Measurements from ENCODE around the gene CATSPERB. TPM values are rescaled to one million over a fixed set of nuclear protein-coding genes. Genes with fewer than 3 reads are reported as not detected.
A peak's percentile ranks its signal among the peaks of the same experiment; 100 is the strongest.

CATSPERB gene
- total RNA-seq, 2 experiments from 2014 or later, result 0.92 to 1.5 TPM

- no peak overlapping the region for H3K4me3 Mint-ChIP-seq
- CTCF ChIA-PET, result interaction anchor here (0.9 kb wide), 1 partner anchor 16 kb away, joined by 3 read pairs; no protein-coding TSS in a partner anchor
Observed at GRCh38 chr14:91731018-91731417, 868 bp downstream of the CATSPERB start.

GRCh38 chr14:91729756-91730155 is 2.1 kb downstream of the CATSPERB start:
- H3K4me3 Mint-ChIP-seq, result no peak overlapping the region
- peaks cover 2% of the 10 kb centered on the region for H3K27me3 Mint-ChIP-seq (ENCODE audit: low read depth)
- no peaks in the 10 kb centered on the region for H3K36me3 Mint-ChIP-seq (ENCODE audit: low read depth)
- ChIA-PET CTCF (no interaction called here), POLR2A (no interaction called here)
- DNase-seq, result no peak
- H3K4me1 Mint-ChIP-seq (ENCODE audit: low read depth), result no peaks in the 10 kb centered on the region
- no peak for ATAC-seq
- H3K9me3 Mint-ChIP-seq (ENCODE audit: insufficient read depth), result no peaks in the 10 kb centered on the region
- no peak overlapping the region for H3K27ac Mint-ChIP-seq

More at GRCh38 chr14:91731018-91731417, 868 bp downstream of the CATSPERB start:
- no peaks in the 10 kb centered on the region for H3K4me1 Mint-ChIP-seq (ENCODE audit: low read depth)
- ATAC-seq (no peak), DNase-seq (no peak)
- POLR2A ChIA-PET, result no interaction called here
- H3K27ac Mint-ChIP-seq, result no peak overlapping the region
- H3K36me3 Mint-ChIP-seq (ENCODE audit: low read depth), result no peaks in the 10 kb centered on the region
- no peaks in the 10 kb centered on the region for H3K9me3 Mint-ChIP-seq (ENCODE audit: insufficient read depth)
- H3K27me3 Mint-ChIP-seq (ENCODE audit: low read depth), result peaks cover 2% of the 10 kb centered on the region

DNA sequence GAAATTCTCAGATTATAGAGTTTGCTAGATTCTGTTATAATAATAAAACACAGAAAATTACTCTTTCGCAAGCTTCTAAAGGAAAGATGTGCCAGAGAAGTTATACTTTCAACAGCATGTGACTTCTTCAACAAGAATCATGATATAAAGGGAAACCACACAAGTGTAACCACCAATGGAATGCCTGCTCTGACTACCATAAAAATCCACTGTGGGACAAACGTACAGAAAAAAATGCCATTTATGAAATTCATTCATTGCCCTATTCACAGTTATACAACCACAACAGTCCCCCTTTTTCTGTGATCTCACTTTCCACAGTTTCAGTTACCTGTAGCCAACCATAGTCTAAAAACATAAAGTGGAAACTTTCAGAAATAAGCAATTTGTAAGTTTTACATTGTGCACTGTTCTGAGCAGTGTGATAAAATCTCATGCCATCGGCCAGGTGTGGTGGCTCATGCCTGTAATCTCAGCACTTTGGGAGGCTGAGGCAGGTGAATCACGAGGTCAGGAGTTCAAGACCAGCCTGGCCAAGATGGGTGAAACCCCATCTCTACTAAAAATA is 3.2 kb downstream of the CATSPERB start:
- Mint-ChIP-seq H3K9me3 (ENCODE audit: insufficient read depth) (no peaks in the 10 kb centered on the region), H3K27ac (no peak overlapping the region), H3K36me3 (ENCODE audit: low read depth) (no peaks in the 10 kb centered on the region), H3K4me1 (ENCODE audit: low read depth) (no peaks in the 10 kb centered on the region), H3K27me3 (ENCODE audit: low read depth) (peaks cover 2% of the 10 kb centered on the region), H3K4me3 (no peak overlapping the region)
- POLR2A ChIA-PET, result no interaction called here
- no peak for ATAC-seq
- no peak for DNase-seq
- CTCF ChIA-PET, result no interaction called here

GRCh38 chr14:91727121-91727520 is 4.8 kb downstream of the CATSPERB start:
- ChIA-PET POLR2A (no interaction called here), CTCF (interaction anchor here (1.4 kb wide), 1 partner anchor 77 kb away, joined by 4 read pairs; no protein-coding TSS in a partner anchor)
- Mint-ChIP-seq H3K36me3 (ENCODE audit: low read depth) (no peaks in the 10 kb centered on the region), H3K27me3 (ENCODE audit: low read depth) (peaks cover 2% of the 10 kb centered on the region), H3K4me1 (ENCODE audit: low read depth) (no peaks in the 10 kb centered on the region), H3K27ac (no peak overlapping the region), H3K4me3 (no peak overlapping the region), H3K9me3 (ENCODE audit: insufficient read depth) (no peaks in the 10 kb centered on the region)
- ATAC-seq, result no peak
- DNase-seq, result no peak

GRCh38 chr14:91723501-91723900 is 8.4 kb downstream of the CATSPERB start:
- peaks cover 3% of the 10 kb centered on the region for H3K4me1 Mint-ChIP-seq (ENCODE audit: low read depth)
- no peak overlapping the region for H3K27ac Mint-ChIP-seq
- H3K4me3 Mint-ChIP-seq, result no peak overlapping the region
- ATAC-seq (no peak), DNase-seq (no peak)
- H3K36me3 Mint-ChIP-seq (ENCODE audit: low read depth), result no peaks in the 10 kb centered on the region
- ChIA-PET CTCF (interaction anchor here (1.0 kb wide), 1 partner anchor 8 kb away, joined by 7 read pairs; no protein-coding TSS in a partner anchor), POLR2A (no interaction called here)
- no peaks in the 10 kb centered on the region for H3K27me3 Mint-ChIP-seq (ENCODE audit: low read depth)
- H3K9me3 Mint-ChIP-seq (ENCODE audit: insufficient read depth), result no peaks in the 10 kb centered on the region

DNA sequence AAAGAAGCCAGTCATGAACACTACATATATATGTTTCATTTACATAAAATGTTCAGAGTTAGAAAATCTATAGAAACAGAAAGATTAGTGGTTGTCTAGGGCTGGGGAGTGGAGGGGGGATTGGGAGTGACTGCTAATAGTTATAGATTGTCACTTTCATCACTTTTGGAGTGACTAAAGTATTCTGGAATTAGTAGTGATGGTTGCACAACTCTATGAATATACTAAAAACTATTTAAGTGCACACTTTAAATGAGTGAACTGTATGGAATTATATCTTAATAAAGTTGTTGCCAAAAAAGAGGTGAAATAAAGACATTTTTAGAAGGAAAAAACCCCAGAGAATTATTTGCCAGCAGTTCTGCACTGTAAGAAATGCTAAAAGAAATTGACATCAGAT is 9.5 kb downstream of the CATSPERB start:
- H3K27me3 Mint-ChIP-seq (ENCODE audit: low read depth), result no peaks in the 10 kb centered on the region
- DNase-seq (no peak), ATAC-seq (no peak)
- ChIA-PET POLR2A (no interaction called here), CTCF (no interaction called here)
- no peak overlapping the region for H3K27ac Mint-ChIP-seq
- no peaks in the 10 kb centered on the region for H3K9me3 Mint-ChIP-seq (ENCODE audit: insufficient read depth)
- H3K4me3 Mint-ChIP-seq, result no peak overlapping the region
- H3K4me1 Mint-ChIP-seq (ENCODE audit: low read depth), result peaks cover 3% of the 10 kb centered on the region
- no peaks in the 10 kb centered on the region for H3K36me3 Mint-ChIP-seq (ENCODE audit: low read depth)

- ATAC-seq (no peak), DNase-seq (no peak)
- ChIA-PET POLR2A (no interaction called here), CTCF (interaction anchor here (0.8 to 1.0 kb wide), 2 partner anchors 12 to 40 kb away, joined by 4 read pairs; partner anchors contain the start of gene CATSPERB)
- H3K4me1 Mint-ChIP-seq (ENCODE audit: low read depth), result peaks cover 12% of the 10 kb centered on the region
- no peaks in the 10 kb centered on the region for H3K36me3 Mint-ChIP-seq (ENCODE audit: low read depth)
- no peak overlapping the region for H3K4me3 Mint-ChIP-seq
- no peaks in the 10 kb centered on the region for H3K27me3 Mint-ChIP-seq (ENCODE audit: low read depth)
- H3K27ac Mint-ChIP-seq, result no peak overlapping the region
- no peaks in the 10 kb centered on the region for H3K9me3 Mint-ChIP-seq (ENCODE audit: insufficient read depth)
Observed at GRCh38 chr14:91719839-91720238, 12.0 kb downstream of the CATSPERB start.

- Mint-ChIP-seq H3K36me3 (ENCODE audit: low read depth) (peaks cover 6% of the 10 kb centered on the region), H3K9me3 (ENCODE audit: insufficient read depth) (no peaks in the 10 kb centered on the region), H3K4me3 (no peak overlapping the region), H3K27me3 (ENCODE audit: low read depth) (no peaks in the 10 kb centered on the region), H3K4me1 (ENCODE audit: low read depth) (peaks cover 25% of the 10 kb centered on the region), H3K27ac (no peak overlapping the region)
- ATAC-seq (no peak), DNase-seq (no peak)
- CTCF ChIA-PET, result interaction anchor here (0.8 to 2.2 kb wide), 5 partner anchors 166 to 280 kb away, joined by 3 to 14 read pairs (median 3); no protein-coding TSS in a partner anchor
- POLR2A ChIA-PET, result no interaction called here
Observed at GRCh38 chr14:91716999-91717398, 14.9 kb downstream of the CATSPERB start.

DNA sequence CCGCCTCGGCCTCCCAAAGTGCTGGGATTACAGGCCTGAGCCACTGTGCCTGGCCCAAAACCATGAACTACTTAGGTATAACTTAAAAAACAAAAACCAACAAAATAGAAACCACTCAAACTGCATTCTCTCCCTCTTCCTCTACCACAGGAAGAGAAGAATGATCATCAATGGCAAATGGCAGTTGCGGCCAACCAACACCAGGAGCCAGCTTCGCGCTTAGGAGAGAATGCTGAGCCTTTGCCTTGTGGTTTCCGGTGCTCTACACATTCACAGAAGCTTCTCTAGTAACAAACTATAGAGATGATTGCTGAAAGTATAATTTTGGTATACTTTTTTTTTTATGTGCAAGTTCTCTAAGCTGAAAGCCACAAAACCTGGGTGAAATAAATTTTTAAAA is 17.1 kb downstream of the CATSPERB start:
- no peaks in the 10 kb centered on the region for H3K27me3 Mint-ChIP-seq (ENCODE audit: low read depth)
- ChIA-PET POLR2A (interaction anchor here (0.9 kb wide), 1 partner anchor 149 kb away, joined by 3 read pairs; no protein-coding TSS in a partner anchor), CTCF (interaction anchor here (0.6 to 1.9 kb wide), 8 partner anchors 9 to 1755 kb away, joined by 3 to 12 read pairs (median 4); no protein-coding TSS in a partner anchor)
- peak overlapping the region; percentile 93 for H3K27ac Mint-ChIP-seq
- H3K4me3 Mint-ChIP-seq, result peak overlapping the region; percentile 60
- H3K9me3 Mint-ChIP-seq (ENCODE audit: insufficient read depth), result no peaks in the 10 kb centered on the region
- DNase-seq (peak; percentile 84), ATAC-seq (peak; percentile 99)
- peaks cover 25% of the 10 kb centered on the region for H3K4me1 Mint-ChIP-seq (ENCODE audit: low read depth)
- peaks cover 8% of the 10 kb centered on the region for H3K36me3 Mint-ChIP-seq (ENCODE audit: low read depth)

- POLR2A ChIA-PET, result no interaction called here
- Mint-ChIP-seq H3K9me3 (ENCODE audit: insufficient read depth) (no peaks in the 10 kb centered on the region), H3K4me1 (ENCODE audit: low read depth) (peaks cover 4% of the 10 kb centered on the region), H3K4me3 (no peak overlapping the region), H3K27ac (no peak overlapping the region), H3K36me3 (ENCODE audit: low read depth) (peaks cover 8% of the 10 kb centered on the region), H3K27me3 (ENCODE audit: low read depth) (no peaks in the 10 kb centered on the region)
- ATAC-seq (no peak), DNase-seq (no peak)
- CTCF ChIA-PET, result no interaction called here
Observed at GRCh38 chr14:91708795-91709194, 23.1 kb downstream of the CATSPERB start.

DNA sequence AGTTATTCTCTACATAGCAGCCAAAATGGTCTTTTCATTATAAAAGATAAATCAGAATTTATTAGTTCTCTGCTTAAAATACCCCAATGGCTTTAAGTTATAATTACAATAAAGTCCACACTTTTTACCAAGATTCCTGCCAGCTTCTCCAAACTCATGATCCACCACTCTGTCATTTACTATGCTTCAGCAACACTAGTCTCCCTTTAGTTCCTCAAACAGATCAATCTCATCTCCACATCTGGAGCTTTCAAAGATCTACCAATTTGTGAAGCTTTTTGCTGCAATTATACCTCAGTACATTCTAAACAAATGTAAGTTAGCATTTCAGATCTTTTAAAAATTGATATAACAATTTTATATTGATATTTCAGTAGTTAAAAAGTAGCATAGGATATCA is 24.9 kb downstream of the CATSPERB start:
- Mint-ChIP-seq H3K36me3 (ENCODE audit: low read depth) (peaks cover 5% of the 10 kb centered on the region), H3K4me3 (no peak overlapping the region), H3K9me3 (ENCODE audit: insufficient read depth) (no peaks in the 10 kb centered on the region), H3K27ac (no peak overlapping the region), H3K27me3 (ENCODE audit: low read depth) (peaks cover 1% of the 10 kb centered on the region), H3K4me1 (ENCODE audit: low read depth) (no peaks in the 10 kb centered on the region)
- ChIA-PET CTCF (interaction anchor here (1.4 kb wide), 1 partner anchor 9 kb away, joined by 4 read pairs; no protein-coding TSS in a partner anchor), POLR2A (no interaction called here)
- ATAC-seq (no peak), DNase-seq (no peak)

DNA sequence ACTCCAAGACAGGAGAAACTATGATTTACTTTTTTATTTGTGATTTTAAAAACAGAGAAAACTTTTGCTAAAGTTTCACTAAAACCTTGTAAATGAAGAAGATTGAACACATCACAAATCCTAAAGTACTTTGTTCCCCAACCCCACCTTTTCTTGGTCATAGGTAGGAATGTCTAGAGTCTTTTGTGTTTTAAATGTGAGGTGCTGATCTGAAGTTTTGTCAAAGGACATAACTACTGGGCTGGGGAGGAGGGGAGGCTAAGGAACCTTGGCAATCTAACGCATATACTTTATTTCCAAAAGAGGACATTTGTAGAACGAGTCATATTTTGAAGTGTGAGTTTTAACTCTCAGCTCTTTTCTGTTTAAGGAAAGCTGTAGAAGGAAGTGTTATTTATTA is 37.2 kb downstream of the CATSPERB start:
- peaks cover 3% of the 10 kb centered on the region for H3K4me1 Mint-ChIP-seq (ENCODE audit: low read depth)
- DNase-seq (no peak), ATAC-seq (no peak)
- H3K27me3 Mint-ChIP-seq (ENCODE audit: low read depth), result peaks cover 8% of the 10 kb centered on the region
- ChIA-PET POLR2A (interaction anchor here (0.8 kb wide), 1 partner anchor 259 kb away, joined by 3 read pairs; no protein-coding TSS in a partner anchor), CTCF (no interaction called here)
- no peak overlapping the region for H3K4me3 Mint-ChIP-seq
- H3K9me3 Mint-ChIP-seq (ENCODE audit: insufficient read depth), result peaks cover 14% of the 10 kb centered on the region
- no peak overlapping the region for H3K27ac Mint-ChIP-seq
- H3K36me3 Mint-ChIP-seq (ENCODE audit: low read depth), result peaks cover 10% of the 10 kb centered on the region

Data from activated CD8-positive, alpha-beta T cell treated with anti-CD3 and anti-CD28 coated beads, Interleukin-2, amount 10 ng/mL, durations not matched to agents 7 days and 5 days (primary cell).